Dermis blood vessel endothelial cell (primary cell): ENCODE results near the gene ENAH. TPM values are rescaled to one million over a fixed set of nuclear protein-coding genes. Genes with fewer than 3 reads are reported as not detected.
A peak's percentile ranks its signal among the peaks of the same experiment; 100 is the strongest.
"Not testable (repeated sequence)": the region's sequence is repeated elsewhere in the genome, so short reads cannot be mapped to it uniquely, and the experiment has no call there.

Experiments used
- DNase-seq: peaks from one replicate; pipeline ENCODE4 v3.0.0; 2010
- total RNA-seq: library from RNA; depleted of rRNA; stranded (reverse); fragments of >200 nt; gene quantifications from 2 replicates; pipeline ENCODE4 v1.2.3, GENCODE V29; 2014

The ENAH gene
- total RNA-seq, 1 donor from 2014 or later = 47.0 TPM

DNA sequence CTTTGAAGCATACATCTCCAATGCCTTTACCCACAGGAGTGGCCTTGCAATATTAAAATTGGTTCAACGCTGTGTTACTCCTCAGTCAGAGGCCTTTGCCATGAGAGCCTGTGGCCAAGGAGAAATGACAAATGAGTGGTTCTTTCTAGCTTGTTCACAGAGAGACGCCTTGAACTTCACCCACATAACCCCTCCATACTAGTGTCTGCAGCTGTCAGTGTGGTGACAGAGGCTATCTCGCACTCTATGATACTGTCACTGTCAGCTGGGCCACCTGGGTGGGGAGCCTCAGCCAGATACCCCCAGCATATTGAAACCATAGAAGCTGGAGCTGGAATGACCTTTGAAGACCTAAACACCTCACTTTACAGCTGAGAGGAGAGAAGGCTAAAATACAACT is 167.7 kb downstream of the ENAH start:
- DNase-seq = no peak

DNA sequence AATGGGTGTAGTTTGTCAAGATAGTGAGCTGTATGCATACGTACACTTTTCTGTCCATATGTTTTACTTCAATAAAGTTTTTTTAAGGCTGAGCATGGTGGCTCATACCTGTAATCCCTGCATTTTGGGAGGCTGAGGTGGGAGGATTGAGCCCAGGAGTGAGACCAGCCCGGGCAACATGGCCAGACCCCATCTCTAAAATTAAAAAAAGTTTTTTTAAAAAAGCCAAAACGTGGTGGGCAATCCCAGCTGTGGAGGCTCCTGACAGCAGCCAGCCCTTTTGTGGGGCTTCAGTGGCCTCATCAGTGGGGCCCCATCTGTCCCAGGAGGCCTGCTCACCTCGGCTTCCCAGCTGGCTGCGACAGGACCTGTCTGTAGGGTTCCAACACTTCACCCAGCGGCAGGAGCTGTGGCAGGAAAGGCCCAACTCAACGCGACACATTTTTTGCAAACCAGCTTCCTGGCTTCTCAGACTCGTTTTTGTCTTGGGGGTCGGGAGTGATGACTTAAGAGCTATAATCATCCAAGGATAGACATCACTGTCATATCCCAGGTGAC is 168.2 kb downstream of the ENAH start:
- DNase-seq = no peak

- no peak for DNase-seq
Measured at GRCh38 chr1:225483818-225484656, 168.9 kb downstream of the ENAH start.

GRCh38 chr1:225482421-225482950 is 170.4 kb downstream of the ENAH start:
- no peak for DNase-seq

DNA sequence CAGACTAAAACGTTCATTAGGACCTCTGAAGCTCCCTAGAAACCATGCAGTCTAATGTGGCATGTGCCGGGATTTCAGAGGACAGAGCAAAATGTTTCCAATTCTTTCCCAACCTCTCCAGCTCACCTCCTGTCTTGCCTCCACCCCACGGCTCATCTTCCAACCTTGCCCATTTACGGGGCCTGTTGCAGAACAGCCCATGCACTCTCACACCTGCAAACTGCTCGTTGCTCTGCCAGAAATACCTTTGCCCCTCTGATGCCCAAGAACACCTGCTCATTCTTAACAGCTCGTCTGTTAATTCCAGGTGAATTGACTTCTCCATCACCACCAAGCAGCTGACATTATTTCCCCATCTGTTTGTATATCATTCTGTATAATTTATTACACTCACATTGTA is 171.2 kb downstream of the ENAH start:
- DNase-seq = no peak

GRCh38 chr1:225480825-225481434 is 172.0 kb downstream of the ENAH start:
- DNase-seq = peak; percentile 72

GRCh38 chr1:225479996-225480720 is 172.8 kb downstream of the ENAH start:
- DNase-seq = no peak

DNA sequence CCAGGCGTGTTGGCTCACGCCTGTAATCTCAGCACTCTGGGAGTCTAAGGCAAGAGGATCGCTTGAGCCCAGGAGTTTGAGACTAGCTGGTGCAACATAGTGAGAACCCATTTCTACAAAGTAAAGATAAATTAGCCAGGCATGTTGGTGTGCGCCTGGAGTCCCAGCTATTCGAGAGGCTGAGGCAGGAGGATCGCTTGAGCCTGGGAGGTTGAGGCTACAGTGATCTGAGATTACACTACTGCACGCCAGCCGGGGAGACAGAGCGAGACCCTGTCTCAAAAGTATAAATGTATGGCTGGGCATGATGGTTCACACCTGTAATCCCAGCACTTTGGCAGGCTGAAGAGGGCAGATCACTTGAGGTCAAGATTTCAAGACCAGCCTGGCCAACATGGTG is 173.6 kb downstream of the ENAH start:
- no peak for DNase-seq

DNA sequence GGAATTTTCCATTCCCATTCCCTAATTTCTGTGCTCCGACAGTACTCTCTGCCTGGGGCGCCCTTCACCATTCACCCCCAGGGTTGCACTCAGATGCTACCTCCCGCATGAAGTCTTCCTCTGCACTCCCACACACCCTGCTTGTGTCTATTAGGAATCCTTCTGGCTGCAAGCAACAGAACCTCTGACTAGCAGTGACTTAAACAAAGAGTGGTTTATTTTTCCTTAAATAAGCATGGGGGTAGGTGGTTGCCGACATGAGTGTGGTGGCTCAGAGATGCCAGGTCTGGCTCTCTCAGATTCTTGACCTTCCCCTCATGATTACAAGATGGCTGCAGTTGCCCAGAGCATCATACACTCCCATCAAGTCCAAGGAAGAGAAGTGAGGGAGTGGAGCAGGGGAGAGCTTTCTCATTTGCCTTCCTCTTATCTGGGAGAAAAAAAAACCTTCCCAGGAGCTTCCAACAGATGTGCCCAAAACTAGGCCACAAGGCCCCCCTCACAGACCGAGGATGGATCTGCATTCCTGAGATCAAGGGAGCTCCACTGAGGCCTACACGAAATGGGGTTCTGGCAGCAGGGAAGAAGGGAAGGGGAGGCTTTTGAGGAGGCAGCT is 175.5 kb downstream of the ENAH start:
- no peak for DNase-seq

- no peak for DNase-seq
Measured at GRCh38 chr1:225476538-225476988, 176.4 kb downstream of the ENAH start.

GRCh38 chr1:225476100-225476511 is 176.8 kb downstream of the ENAH start:
- DNase-seq = no peak

DNA sequence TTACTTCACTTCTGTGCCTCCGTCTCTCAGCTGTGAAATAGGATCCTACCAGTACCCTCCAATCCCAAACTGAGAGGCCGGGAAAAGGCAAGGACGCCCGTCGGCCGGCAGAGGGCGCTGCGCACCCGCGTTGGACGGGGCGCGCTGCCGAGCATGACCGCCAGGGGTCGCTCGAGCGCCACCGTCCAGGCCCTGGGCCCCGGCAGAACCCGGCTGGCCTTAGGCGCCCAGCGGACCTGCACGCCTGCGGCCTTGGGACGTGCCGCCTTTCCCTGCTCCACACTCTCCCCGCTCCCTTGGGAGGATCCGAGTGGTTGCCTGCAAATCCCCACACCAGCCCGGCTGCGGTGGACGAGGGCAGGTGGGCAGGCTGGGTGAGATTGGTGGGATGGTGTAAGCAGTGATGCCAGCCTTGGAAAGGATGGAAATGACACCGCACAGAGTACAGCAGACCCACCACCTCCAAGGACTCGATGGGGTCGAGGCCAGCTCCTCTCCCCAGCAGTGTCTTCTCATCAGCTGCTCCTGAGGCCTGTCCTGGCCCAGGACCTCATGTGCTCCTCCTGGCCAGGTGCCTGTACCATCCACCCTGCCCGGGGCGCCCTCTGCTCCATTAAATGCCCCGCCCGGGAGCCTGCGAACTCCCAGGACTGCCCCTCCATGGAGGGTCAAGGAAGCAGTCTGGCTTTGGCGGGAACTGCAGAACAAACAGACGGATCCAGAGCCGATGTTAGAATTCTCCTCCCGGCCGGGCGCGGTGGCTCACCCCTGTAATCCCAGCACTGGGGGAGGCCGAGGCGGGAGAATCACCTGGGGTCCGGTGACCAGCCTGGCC is 177.7 kb downstream of the ENAH start:
- peak; percentile 73 for DNase-seq

GRCh38 chr1:225474439-225474985 is 178.4 kb downstream of the ENAH start:
- no peak for DNase-seq

DNA sequence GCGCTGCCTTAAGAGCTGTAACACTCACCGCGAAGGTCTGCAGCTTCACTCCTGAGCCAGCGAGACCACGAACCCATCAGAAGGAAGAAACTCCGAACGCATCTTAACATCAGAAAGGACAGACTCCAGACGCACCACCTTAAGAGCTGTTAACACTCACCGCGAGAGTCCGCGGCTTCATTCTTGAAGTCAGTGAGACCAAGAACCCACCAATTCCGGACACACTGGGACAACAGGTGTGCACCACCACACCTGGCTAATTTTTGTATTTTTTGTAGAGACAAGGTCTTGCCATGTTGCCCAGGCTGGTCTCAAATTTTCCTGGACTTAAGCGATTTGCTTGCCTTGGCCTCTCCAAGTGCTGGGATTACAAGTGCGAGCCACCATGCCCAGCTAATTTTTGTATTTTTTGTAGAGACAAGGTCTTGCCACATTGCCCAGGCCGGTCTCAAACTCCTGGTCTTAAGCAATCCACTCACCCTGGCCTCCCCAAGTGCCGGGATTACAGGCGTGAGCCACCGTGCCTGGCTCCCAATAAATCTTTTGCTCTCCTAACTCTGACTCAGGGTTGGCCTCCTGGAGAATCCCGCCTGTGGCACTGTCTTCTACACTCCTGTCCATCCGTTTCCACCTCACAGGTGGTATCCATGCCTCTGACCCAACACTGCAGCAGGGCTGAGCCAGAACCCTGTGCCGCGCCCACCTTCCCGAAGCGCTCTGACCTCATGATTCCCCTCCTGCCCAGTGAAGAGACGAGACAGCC is 179.1 kb downstream of the ENAH start:
- DNase-seq = not testable (repeated sequence)

DNA sequence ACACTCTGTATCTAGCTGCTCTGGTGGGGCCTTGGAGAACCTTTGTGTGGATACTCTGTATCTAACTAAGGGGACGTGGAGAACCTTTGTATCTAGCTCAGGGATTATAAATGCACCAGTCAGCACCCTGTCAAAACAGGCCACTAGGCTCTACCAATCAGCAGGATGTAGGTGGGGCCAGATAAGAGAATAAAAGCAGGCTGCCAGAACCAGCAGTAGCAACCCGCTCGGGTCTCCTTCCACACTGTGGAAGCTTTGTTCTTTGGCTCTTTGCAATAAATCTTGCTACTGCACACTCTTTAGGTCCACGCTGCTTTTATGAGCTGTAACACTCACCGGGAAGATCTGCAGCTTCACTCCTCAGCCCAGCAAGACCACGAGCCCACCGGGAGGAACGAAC is 179.7 kb downstream of the ENAH start:
- DNase-seq = not testable (repeated sequence)

DNA sequence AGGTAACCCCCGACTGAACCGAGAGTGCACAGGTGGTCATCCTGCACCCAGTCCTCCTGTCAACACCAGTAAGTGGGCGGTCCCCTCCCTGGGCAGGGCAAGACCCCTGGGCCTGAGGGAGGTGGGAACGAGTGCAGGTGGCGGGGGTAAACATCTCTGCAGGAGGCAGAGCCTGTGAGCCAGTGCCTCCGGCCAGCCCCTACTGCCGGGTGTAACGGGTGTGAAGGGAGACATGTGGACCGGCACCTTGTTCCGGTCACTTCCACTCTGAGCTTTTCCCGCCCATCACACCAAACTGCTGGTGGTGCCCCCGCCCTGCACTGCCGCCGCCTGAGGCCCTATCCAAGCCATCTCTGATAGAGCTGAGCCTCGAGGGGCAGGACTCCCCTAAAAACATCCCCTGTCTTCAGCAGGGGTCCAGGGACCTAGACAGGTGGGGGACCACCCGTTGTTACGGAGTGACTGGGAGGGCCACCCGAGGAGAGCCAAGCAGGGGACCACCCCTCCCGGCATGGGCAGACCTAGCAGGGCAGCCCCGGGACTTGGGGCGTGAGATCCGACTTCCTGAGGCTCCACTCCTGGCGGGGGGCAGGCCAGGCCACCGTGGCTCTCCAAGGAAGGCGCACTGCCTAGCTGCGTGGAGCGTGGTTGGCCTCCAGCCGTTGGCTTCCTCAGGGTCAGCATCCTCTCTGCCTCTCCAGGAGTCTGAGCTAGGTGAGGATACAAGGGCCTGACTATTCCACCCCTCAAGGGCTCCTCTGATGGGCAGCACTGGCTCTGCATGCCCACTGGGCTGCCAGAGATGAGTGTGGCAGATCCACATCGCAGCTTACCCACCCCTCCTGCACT is 181.2 kb downstream of the ENAH start:
- DNase-seq = no peak

GRCh38 chr1:225471109-225471452 is 181.8 kb downstream of the ENAH start:
- no peak for DNase-seq

DNA sequence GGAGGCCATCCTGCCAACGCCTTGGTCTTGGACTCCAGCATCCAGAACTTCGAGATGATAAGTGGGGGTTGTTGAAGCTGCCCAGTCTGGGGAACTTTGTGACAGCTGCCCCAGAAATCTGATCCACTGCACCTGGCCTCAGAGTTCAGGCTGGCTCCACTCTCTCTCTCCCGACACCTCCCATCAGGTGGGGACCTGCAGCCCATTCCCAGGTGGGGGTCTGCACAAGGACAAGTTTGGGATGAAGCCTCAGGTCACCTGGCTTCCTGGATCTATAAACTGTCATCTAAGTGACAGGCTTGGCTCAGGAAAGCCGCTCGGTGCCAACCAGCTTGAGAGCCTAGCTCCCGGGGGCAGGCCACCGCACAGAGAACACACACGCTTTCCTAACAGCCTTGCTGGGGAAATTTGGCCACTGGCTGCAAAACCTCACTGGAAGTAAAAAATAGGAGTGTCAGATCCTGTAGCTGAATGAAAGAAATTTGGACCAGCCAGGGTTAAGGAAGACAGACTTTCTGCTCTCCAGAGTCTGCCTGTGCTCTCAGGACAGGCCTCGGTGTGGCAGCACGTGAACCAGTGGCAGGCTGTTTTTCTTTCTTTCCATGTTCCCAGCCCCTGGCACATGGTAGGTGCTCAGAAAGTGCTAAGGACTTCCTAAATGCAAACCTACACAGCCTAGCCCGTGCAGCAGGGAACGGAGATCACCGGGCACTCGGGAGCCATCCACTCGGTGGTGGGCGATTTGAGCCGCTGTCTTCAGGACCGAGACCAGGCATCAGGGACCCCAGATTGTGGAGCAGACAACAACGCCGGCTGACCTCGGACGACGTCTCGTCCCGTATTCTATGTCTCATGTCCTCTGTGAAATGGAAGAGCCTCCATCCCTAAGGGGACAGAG is 182.5 kb downstream of the ENAH start:
- no peak for DNase-seq
